ENCODE data around the gene OCA2.
"Not testable (repeated sequence)": the region's sequence is repeated elsewhere in the genome, so short reads cannot be mapped to it uniquely, and the experiment has no call there.

OCA2 gene

DNA sequence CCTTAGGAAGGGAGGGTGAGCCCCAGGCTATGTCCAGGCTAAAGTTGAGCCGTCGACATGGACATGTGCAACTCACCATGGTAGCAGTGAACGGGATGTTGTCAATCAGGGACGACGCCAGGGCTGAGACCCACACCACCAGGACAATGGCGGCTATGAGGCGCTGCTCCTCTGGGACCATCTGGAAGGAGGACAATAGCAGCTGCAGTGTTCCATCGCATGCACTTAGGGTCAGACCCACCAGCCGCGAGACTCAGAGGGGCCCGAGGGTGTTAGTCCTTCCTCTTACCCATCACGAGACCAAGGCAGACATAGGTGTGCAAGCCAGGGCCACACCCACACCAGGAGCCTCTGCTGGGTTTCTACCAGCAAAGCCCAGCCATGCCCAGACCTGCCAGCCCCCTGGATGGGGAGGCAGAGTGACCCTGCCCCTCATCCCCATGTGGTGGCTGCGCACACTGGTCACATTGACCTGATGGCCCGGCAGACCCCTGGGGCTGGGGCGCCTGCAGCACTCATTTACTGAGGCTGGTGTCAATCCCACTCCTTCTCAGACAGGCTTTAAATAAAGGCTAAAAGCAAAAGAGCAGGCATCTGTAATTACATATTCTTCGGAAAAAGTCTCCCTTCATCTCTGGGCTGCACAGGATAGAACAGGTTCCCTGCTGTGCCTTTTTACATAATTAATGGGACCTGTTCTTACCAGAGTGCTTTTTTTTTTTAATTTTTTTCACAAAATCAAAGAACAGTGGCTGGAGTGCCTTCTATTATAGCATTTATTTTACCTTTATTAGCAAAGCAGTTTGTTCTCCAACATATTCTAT lies 227.8 kb downstream of the OCA2 start:
- DNase-seq (ENCODE audit: low read depth) = no peak

DNA sequence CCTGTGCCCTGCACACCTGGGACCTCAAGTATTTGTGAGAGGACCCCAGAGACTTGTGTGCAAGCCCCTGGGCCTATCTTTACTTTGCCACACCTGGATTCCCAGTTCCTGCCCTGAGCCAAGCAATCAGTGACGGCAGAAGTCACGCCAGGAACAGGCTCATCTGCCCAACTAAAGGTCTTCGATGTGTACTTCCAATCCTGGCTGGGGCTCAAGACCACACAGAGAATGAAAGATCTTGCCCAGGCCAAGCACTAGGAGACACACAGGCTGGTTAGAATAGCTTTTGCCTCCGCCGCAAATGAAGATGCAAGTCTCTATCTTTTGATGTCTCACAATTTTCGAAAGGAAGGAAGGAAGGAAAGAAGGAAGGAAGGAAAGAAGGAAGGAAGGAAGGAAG lies 228.8 kb downstream of the OCA2 start:
- no peak for DNase-seq (ENCODE audit: low read depth)

DNA sequence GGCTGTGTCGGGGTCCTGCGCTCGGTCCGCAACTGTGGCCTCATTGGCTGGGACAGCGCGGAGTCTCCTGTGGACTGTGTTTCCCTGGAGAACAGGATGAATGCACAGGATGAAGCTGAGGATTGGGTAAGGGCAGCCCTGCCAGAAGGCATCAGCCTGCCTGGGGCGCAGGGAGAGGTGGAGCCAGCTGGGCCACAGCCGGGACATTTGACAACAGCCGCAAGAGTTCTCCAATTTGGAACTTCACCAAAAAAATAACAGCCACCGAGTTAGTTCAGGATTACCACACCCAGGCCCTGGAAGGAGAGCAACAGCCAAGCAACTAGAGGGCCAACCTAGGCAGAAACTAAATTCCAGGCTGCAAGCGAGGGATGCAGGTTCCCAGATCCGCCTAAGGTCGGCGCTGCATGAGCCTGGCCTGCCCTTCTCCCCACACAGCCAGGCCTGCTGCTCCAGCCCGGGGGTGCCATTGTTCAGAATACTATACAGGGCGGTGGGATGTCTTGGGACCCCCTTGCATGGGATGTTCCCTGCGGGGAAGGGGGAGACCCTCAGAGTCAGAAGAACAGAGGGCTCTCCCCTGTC lies 229.3 kb downstream of the OCA2 start:
- DNase-seq (ENCODE audit: low read depth) = no peak

- DNase-seq (ENCODE audit: low read depth) = no peak
Measured at GRCh38 chr15:27868828-27869404, 230.2 kb downstream of the OCA2 start.

GRCh38 chr15:27867861-27868260 lies 231.3 kb downstream of the OCA2 start:
- DNase-seq (ENCODE audit: low read depth) = no peak

DNA sequence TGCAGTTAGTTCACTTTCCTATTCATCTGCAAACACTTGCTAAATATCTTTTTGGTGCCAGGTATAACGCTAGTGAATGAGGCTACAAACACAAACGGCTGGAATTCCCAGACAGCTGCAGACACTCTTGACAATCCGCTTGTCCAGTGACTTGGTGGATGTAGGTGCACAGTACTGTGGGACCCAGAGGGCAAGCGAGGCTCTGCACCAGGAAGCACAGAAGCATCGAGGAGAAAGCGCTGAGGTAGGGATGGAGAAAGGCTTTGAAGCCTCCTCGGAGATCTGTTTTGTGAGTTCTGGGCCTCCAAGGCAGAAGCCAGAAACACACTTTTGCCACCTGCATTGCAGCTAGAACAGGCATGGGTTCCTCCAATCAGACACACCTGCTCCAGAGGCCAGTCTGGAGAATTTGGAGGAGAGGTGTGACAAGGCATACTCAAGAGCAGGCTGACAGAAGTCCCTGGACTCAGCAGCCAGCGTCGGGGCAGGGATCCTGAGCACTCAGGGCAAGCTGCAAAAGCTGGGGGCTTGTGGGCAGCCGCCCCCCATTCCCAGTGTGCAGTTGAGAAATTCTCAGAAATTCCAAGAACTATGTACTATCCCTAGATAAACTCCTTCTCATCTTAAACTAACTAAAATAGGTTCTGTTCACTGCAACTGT lies 232.5 kb downstream of the OCA2 start:
- no peak for DNase-seq (ENCODE audit: low read depth)

DNA sequence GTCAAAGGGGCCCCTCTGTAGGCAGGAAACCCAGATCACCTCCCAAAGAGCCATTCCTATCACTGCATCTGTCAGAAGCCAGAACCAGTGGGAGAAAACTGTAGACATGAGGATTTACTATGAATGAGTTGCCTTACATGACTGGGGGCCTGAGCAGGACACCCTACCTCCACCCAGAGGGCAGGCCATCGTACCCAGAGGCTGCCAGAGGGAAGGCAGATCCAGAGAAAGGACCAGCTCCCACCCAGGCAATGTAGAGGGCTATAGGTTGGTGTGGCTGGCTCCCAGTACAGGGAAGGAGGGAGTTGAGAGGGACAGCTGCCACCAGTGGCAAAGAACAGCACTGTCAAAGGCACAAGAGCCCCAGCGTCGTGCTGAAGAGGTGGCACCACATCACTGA lies 233.2 kb downstream of the OCA2 start:
- no peak for DNase-seq (ENCODE audit: low read depth)

GRCh38 chr15:27865323-27865922 lies 233.7 kb downstream of the OCA2 start:
- DNase-seq (ENCODE audit: low read depth) = no peak

GRCh38 chr15:27864719-27865118 lies 234.4 kb downstream of the OCA2 start:
- no peak for DNase-seq (ENCODE audit: low read depth)

DNA sequence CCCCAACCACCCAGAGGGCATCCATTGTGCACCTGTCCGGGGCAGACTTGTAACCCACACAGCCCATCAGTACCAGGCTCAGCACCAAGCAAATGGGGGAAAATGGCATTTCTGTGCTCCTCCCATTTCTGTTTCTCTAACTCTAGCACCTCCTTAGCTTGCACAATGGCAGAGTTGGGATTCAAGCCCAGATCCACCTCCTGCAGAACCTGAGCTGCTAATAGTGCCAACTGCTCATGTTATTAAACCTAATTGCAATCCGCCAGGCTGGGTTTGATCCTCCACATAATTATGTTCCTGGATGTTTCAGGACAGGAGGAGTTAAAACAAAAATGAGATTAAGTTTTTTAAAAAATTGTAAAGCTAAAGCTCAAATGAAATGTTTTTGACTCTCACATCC lies 235.0 kb downstream of the OCA2 start:
- DNase-seq (ENCODE audit: low read depth) = no peak

DNA sequence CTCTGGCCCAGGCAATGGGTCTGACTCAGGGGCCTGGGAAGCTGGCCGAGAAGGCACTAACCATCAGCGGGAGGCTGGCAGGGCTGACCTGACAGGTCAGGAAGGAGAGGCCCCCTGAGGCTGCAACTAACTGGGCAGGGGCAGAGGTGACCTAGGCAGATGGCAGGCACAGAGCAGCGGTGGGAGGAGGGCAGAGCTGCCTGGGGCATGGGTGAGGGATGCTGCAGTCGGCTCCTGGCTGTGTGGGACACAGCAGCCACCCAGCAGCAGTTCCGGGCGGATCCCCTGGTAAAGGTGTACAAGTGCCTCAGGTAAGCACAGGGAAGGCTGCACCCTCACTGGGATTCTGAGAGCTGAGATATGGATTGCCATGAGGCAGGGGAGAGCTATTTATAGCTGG lies 236.1 kb downstream of the OCA2 start:
- no peak for DNase-seq (ENCODE audit: low read depth)

- no peak for DNase-seq (ENCODE audit: low read depth)
Measured at GRCh38 chr15:27861171-27861570, 237.9 kb downstream of the OCA2 start.

DNA sequence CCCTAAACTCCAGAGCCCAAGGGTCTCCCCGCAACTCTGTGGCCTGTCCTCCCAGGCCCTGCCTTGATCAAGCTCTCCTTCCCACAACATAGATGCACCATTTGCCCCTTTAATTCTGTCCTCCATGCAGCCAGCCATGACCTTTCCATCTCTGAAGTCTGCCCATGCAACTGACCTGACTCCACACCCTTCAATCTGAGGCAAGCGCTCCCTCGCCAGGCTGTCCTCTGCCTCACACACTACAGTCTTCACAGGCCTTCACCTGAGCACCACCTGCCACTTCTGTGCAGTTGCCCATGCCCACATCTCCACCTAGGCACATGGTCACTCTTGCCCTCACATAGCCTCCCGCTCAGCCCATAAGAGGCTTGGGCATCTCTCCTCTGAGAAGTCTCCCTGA lies 244.0 kb downstream of the OCA2 start:
- no peak for DNase-seq (ENCODE audit: low read depth)

- DNase-seq (ENCODE audit: low read depth) = no peak
Measured at GRCh38 chr15:27854601-27855000, 244.5 kb downstream of the OCA2 start.

GRCh38 chr15:27853624-27854455 lies 245.3 kb downstream of the OCA2 start:
- DNase-seq (ENCODE audit: low read depth) = no peak

DNA sequence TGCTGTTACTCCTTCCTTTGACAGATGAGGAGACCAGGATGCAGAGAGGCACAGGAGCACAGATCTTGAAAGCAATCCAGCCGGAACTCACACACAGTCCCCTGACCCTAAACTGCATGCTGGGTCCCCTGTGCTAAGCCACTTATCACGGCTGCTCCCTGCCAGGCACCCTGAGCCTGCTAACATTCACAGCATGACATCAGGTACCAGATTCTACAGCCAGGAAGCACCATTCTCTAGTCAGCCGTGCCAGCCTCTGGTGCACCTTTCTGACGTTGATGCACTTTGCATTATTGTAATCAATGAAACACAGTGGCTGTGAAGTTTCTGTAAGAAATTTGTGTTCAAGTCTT lies 247.3 kb downstream of the OCA2 start:
- DNase-seq (ENCODE audit: low read depth) = no peak

- no peak for DNase-seq (ENCODE audit: low read depth)
Measured at GRCh38 chr15:27850981-27851857, 247.9 kb downstream of the OCA2 start.

- no peak for DNase-seq (ENCODE audit: low read depth)
Measured at GRCh38 chr15:27850050-27850449, 249.1 kb downstream of the OCA2 start.

DNA sequence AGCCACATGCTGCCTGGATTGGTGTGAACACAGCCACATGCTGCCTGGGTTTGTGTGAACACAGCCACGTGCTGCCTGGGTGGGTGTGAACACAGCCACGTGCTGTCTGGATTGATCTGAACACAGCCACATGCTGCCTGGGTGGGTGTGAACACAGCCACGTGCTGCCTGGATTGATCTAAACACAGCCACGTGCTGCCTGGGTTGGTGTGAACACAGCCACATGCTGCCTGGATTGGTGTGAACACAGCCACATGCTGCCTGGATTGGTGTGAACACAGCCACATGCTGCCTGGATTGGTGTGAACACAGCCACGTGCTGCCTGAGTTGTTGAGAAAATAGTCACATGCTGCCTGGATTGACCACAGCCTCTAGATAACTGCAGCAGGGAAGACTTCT lies 250.2 kb downstream of the OCA2 start:
- not testable (repeated sequence) for DNase-seq (ENCODE audit: low read depth)

GRCh38 chr15:27847775-27848710 lies 251.1 kb downstream of the OCA2 start:
- DNase-seq (ENCODE audit: low read depth) = no peak
